IMR-90 (cell line): ENCODE data around the gene WRAP73. TPM values are rescaled to one million over a fixed set of nuclear protein-coding genes. Genes with fewer than 3 reads are reported as not detected.

Experiments
- ATAC-seq: fragments of 200-7000 bp; cut with Tn5 transposase; 2 replicates; pipeline ENCODE4 v1.9.1; 2020; ENCODE audit warnings: low read depth, mild to moderate bottlenecking, moderate library complexity
- BruUV-seq: library from RNA; stranded (reverse); fragments of 400-500 nt; replicated peaks from 2 replicates; lab custom pipeline; 2021; lab: Mats Ljungman, UMichigan
- CTCF ChIA-PET: fragments of 300-600 bp; formaldehyde crosslinking; extraction: SDS; loops from one replicate; lab custom pipeline; 2021; ENCODE audit warnings: antibody characterized with exemption; lab: Yijun Ruan, JAX
- POLR2A ChIA-PET: fragments of 300-600 bp; sonication (Branson Sonifier 250); formaldehyde crosslinking; loops from one replicate; lab custom pipeline; 2022; ENCODE audit warnings: antibody characterized with exemption; ENCODE audit not compliant: unreplicated experiment; lab: Charles Lee
- DNase-seq: peaks from one replicate; pipeline ENCODE4 v3.0.0; 2013
- H2AFZ ChIP-seq: replicated peaks from 2 replicates; pipeline ENCODE3; 2013; ENCODE audit warnings: low read length, mild to moderate bottlenecking; ENCODE audit not compliant: poor library complexity
- H2AK5ac ChIP-seq: 2 replicates; pipeline ENCODE4 v1.6.1; 2013; ENCODE audit warnings: low read depth, low read length, inconsistent platforms
- H2AK9ac ChIP-seq: replicated peaks from 2 replicates; pipeline ENCODE3; 2013; ENCODE audit warnings: mild to moderate bottlenecking, low read depth, low read length, moderate library complexity; ENCODE audit not compliant: poor library complexity
- H2BK120ac ChIP-seq: 2 replicates; pipeline ENCODE4 v1.6.1; 2013; ENCODE audit warnings: low read depth, low read length, inconsistent platforms
- H2BK15ac ChIP-seq: 3 replicates; pipeline ENCODE4 v1.6.1; 2013; ENCODE audit warnings: low read depth, low read length, inconsistent platforms
- H2BK20ac ChIP-seq: 2 replicates; pipeline ENCODE4 v1.6.1; 2013; ENCODE audit warnings: low read depth, mild to moderate bottlenecking, inconsistent platforms, low read length, moderate library complexity
- H2BK5ac ChIP-seq: 2 replicates; pipeline ENCODE4 v1.6.1; 2013; ENCODE audit warnings: mild to moderate bottlenecking, low read depth, low read length, inconsistent platforms; ENCODE audit not compliant: poor library complexity, severe bottlenecking
- H3K14ac ChIP-seq: replicated peaks from 2 replicates; pipeline ENCODE4 v1.6.1; 2013; ENCODE audit warnings: low read depth, low read length, inconsistent platforms
- H3K18ac ChIP-seq: 2 replicates; pipeline ENCODE4 v1.6.1; 2013; ENCODE audit warnings: low read depth, low read length, control low read depth
- H3K23ac ChIP-seq: 2 replicates; pipeline ENCODE4 v1.6.1; 2013; ENCODE audit warnings: low read depth, low read length, inconsistent platforms
- H3K27ac ChIP-seq: 2 replicates; pipeline ENCODE4 v1.5.1; 2013; ENCODE audit warnings: mild to moderate bottlenecking, control low read depth, low read length; ENCODE audit not compliant: insufficient read depth
- H3K27me3 ChIP-seq: 2 replicates; pipeline ENCODE4 v1.6.1; 2013; ENCODE audit warnings: low read length; ENCODE audit not compliant: control insufficient read depth, insufficient read depth
- H3K36me3 ChIP-seq: 2 replicates; pipeline ENCODE4 v1.6.1; 2013; ENCODE audit warnings: low read length, mixed read lengths; ENCODE audit not compliant: control insufficient read depth, insufficient read depth
- H3K4ac ChIP-seq: 2 replicates; pipeline ENCODE4 v1.6.1; 2013; ENCODE audit warnings: low read depth, low read length, inconsistent platforms
- H3K4me1 ChIP-seq: 2 replicates; pipeline ENCODE4 v1.6.1; 2013; ENCODE audit warnings: low read length, mixed read lengths; ENCODE audit not compliant: control insufficient read depth, insufficient read depth
- H3K4me2 ChIP-seq: 2 replicates; pipeline ENCODE4 v1.6.1; 2013; ENCODE audit warnings: low read depth, mild to moderate bottlenecking, control low read depth, low read length, moderate library complexity
- H3K4me3 ChIP-seq: 2 replicates; pipeline ENCODE4 v1.5.1; 2013; ENCODE audit warnings: low read depth, mild to moderate bottlenecking, control low read depth, low read length, moderate library complexity; ENCODE audit not compliant: insufficient read depth
- H3K56ac ChIP-seq: 2 replicates; pipeline ENCODE4 v1.6.1; 2013; ENCODE audit warnings: low read length, inconsistent platforms; ENCODE audit not compliant: insufficient read depth; ENCODE audit errors: extremely low read depth
- H3K79me1 ChIP-seq, 2 experiments: 2 replicates each; pipeline ENCODE4 v1.6.1; 2013; ENCODE audit warnings: low read length in 2 of 2, inconsistent platforms in 1 of 2, low read depth in 1 of 2
- H3K9ac ChIP-seq: 2 replicates; pipeline ENCODE4 v1.6.1; 2013; ENCODE audit warnings: low read depth, low read length, control low read depth
- H3K9me1 ChIP-seq: 2 replicates; pipeline ENCODE4 v1.6.1; 2013; ENCODE audit warnings: low read length, inconsistent platforms; ENCODE audit not compliant: insufficient read depth
- H3K9me3 ChIP-seq: 2 replicates; pipeline ENCODE4 v1.6.1; 2013; ENCODE audit warnings: low read length; ENCODE audit not compliant: control insufficient read depth, insufficient read depth
- H4K20me1 ChIP-seq: 2 replicates; pipeline ENCODE4 v1.6.1; 2013; ENCODE audit warnings: low read length, inconsistent platforms; ENCODE audit not compliant: insufficient read depth
- H4K5ac ChIP-seq: 2 replicates; pipeline ENCODE4 v1.6.1; 2013; ENCODE audit warnings: mild to moderate bottlenecking, low read depth, low read length, control low read depth
- H4K8ac ChIP-seq, 2 experiments: 2 replicates each; pipeline ENCODE4 v1.6.1; 2013; ENCODE audit warnings: low read depth in 2 of 2, low read length in 2 of 2, control low read depth in 1 of 2, inconsistent platforms in 1 of 2
- H4K91ac ChIP-seq: 2 replicates; pipeline ENCODE4 v1.6.1; 2013; ENCODE audit warnings: low read depth, low read length, inconsistent platforms; ENCODE audit not compliant: insufficient read depth
- BHLHE40 ChIP-seq: fragments of 150-350 bp; IDR thresholded peaks from 2 replicates; pipeline ENCODE4 v1.6.1; 2016; ENCODE audit warnings: mild to moderate bottlenecking, low read depth, low read length
- CHD1 ChIP-seq: IDR thresholded peaks from 2 replicates; pipeline ENCODE4 v1.6.1; 2012; ENCODE audit warnings: low read depth, low read length, improper control_type of control experiment
- CTCF ChIP-seq: conservative IDR thresholded peaks from 2 replicates; pipeline ENCODE4 v1.5.1; 2012; ENCODE audit warnings: mild to moderate bottlenecking, low read depth, low read length, improper control_type of control experiment
- FOS ChIP-seq: fragments of 150-350 bp; IDR thresholded peaks from 2 replicates; pipeline ENCODE4 v1.6.1; 2016; ENCODE audit warnings: low read depth, low read length
- MAFK ChIP-seq: IDR thresholded peaks from 2 replicates; pipeline ENCODE4 v1.6.1; 2012; ENCODE audit warnings: low read depth, low read length, improper control_type of control experiment
- MAZ ChIP-seq: IDR thresholded peaks from 2 replicates; pipeline ENCODE4 v1.6.1; 2012; ENCODE audit warnings: low read depth, mild to moderate bottlenecking, low read length, improper control_type of control experiment, moderate library complexity, borderline replicate concordance
- MXI1 ChIP-seq: IDR thresholded peaks from 2 replicates; pipeline ENCODE4 v1.6.1; 2012; ENCODE audit warnings: low read depth, mild to moderate bottlenecking, low read length, moderate library complexity, borderline replicate concordance
- NFE2L2 ChIP-seq: fragments of 150-350 bp; IDR thresholded peaks from 2 replicates; pipeline ENCODE4 v1.6.1; 2016; ENCODE audit warnings: low read depth, mild to moderate bottlenecking, low read length
- POLR2A ChIP-seq: IDR thresholded peaks from 2 replicates; pipeline ENCODE4 v1.6.1; 2012; ENCODE audit warnings: mild to moderate bottlenecking, low read depth, low read length
- RAD21 ChIP-seq: IDR thresholded peaks from 2 replicates; pipeline ENCODE4 v1.6.1; 2012; ENCODE audit warnings: low read length, improper control_type of control experiment
- RCOR1 ChIP-seq: IDR thresholded peaks from 2 replicates; pipeline ENCODE4 v1.6.1; 2012; ENCODE audit warnings: mild to moderate bottlenecking, low read length, improper control_type of control experiment; ENCODE audit not compliant: insufficient replicate concordance
- RFX5 ChIP-seq: IDR thresholded peaks from 2 replicates; pipeline ENCODE4 v1.8.0; 2012; ENCODE audit warnings: low read depth, mild to moderate bottlenecking, low read length, moderate library complexity
- SMC3 ChIP-seq: fragments of 150-350 bp; IDR thresholded peaks from 2 replicates; pipeline ENCODE4 v1.6.1; 2016; ENCODE audit warnings: low read depth, mild to moderate bottlenecking, antibody characterized with exemption, low read length, moderate library complexity
- WGBS, 2 experiments: methylation state at CpG; one replicate each; pipeline versions ENCODE4 v1.1.5 to v1.1.7; 2013; ENCODE audit warnings: missing lambda C conversion rate in 2 of 2; ENCODE audit not compliant: insufficient read length in 1 of 2; ENCODE audit errors: extremely low coverage in 2 of 2; 5-methylcytosine and 5-hydroxymethylcytosine counted together
- dilution Hi-C: fragments of 300-500 bp; cut with HindIII; formaldehyde crosslinking; loops from one replicate; pipeline ENCODE4 v1.14.3; 2018; ENCODE audit warnings: low sequenced_read_pairs; ENCODE audit not compliant: unreplicated experiment
- in situ Hi-C: fragments of 300-500 bp; cut with MboI; formaldehyde crosslinking; loops from 3 replicates; pipeline ENCODE4 v1.14.3; 2019; ENCODE audit warnings: low sequenced_read_pairs, inconsistent platforms, mixed read lengths
- intact Hi-C: fragments of 100-400 bp; cut with micrococcal nuclease; formaldehyde crosslinking; loops from 2 replicates; pipeline ENCODE4 v1.10.0; 2022
- polyA plus RNA-seq, 3 experiments: library from polyadenylated mRNA; depleted of rRNA; stranded (reverse); fragments of >200 nt; gene quantifications; 2 replicates each; pipeline ENCODE4 v1.2.3, GENCODE V29; 2012; ENCODE audit warnings: low replicate concordance in 1 of 3
- total RNA-seq: library from RNA; depleted of rRNA; stranded (reverse); fragments of >200 nt; gene quantifications from 2 replicates; pipeline ENCODE4 v1.2.3, GENCODE V29; 2012

WRAP73 gene
- total and polyA plus RNA-seq, 2 of the 4 experiments (the other 2 are of a cell fraction): 10.8 to 23.6 TPM

- in situ Hi-C loops: no loop called here
- H3K4me3 ChIP-seq: no peak overlapping the region
- H4K20me1 ChIP-seq: no peaks in the 10 kb centered on the region
- ChIA-PET POLR2A (no interaction called here), CTCF (no interaction called here)
- H2AFZ ChIP-seq: no peak overlapping the region
- H3K9ac ChIP-seq: no peak overlapping the region
- no TSS peak for BruUV-seq
- dilution Hi-C loops: no loop called here
- no peak overlapping the region for H2BK20ac ChIP-seq
- H3K4me1 ChIP-seq: no peaks in the 10 kb centered on the region
- intact Hi-C loops: no loop called here
- H3K9me1 ChIP-seq: no peaks in the 10 kb centered on the region
- no peak overlapping the region for H2BK5ac ChIP-seq
- H3K79me1 ChIP-seq: no peaks in the 10 kb centered on the region
- H4K5ac ChIP-seq: no peak overlapping the region
- no peak overlapping the region for H2BK120ac ChIP-seq
- peaks cover 12% of the 10 kb centered on the region for H3K27me3 ChIP-seq
- no peak overlapping the region for H4K8ac ChIP-seq
- H2AK5ac ChIP-seq: no peak overlapping the region
- no peak overlapping the region for H3K18ac ChIP-seq
- no peak overlapping the region for H3K27ac ChIP-seq
- 69% methylated on average over 11 of the region's 16 CpGs; no CpG with 5 or more reads in 1 of the 2 experiments for WGBS, 2 experiments
- H3K14ac ChIP-seq: no peak overlapping the region
- no peak; the same call in 1 of the 2 replicates for ATAC-seq
- H3K4me2 ChIP-seq: no peak overlapping the region
- no peaks in the 10 kb centered on the region for H3K9me3 ChIP-seq
- H3K56ac ChIP-seq: no peak overlapping the region
- no peak overlapping the region for H3K23ac ChIP-seq
- no peak overlapping the region for H2AK9ac ChIP-seq
- no peak overlapping the region for H4K91ac ChIP-seq
- H3K4ac ChIP-seq: no peak overlapping the region
- H2BK15ac ChIP-seq: no peak overlapping the region
- no peak for DNase-seq
- H3K36me3 ChIP-seq: no peaks in the 10 kb centered on the region
- TF ChIP-seq SMC3: no peak
- TF ChIP-seq MXI1: no peak
- no peak for TF ChIP-seq NFE2L2
- no peak for TF ChIP-seq MAZ
- no peak for TF ChIP-seq POLR2A
- TF ChIP-seq CTCF: no peak
- TF ChIP-seq RCOR1: no peak
- TF ChIP-seq FOS: no peak
- no peak for TF ChIP-seq BHLHE40
- no peak for TF ChIP-seq RFX5
- no peak for TF ChIP-seq MAFK
- no peak for TF ChIP-seq CHD1
- TF ChIP-seq RAD21: no peak
These were observed 50.6 kb downstream of the WRAP73 start for GRCh38 chr1:3599286-3599811.
